Measurements from ENCODE around the gene IFT52. TPM values are rescaled to one million over a fixed set of nuclear protein-coding genes. Genes with fewer than 3 reads are reported as not detected.

Gene IFT52
- total RNA-seq, 2 donors from 2014 or later = 5.7 to 8.1 TPM

GRCh38 chr20:43544501-43544900, 46.2 kb upstream of the IFT52 start:
- Histone ChIP-seq H3K4me1 (no peaks in the 10 kb centered on the region), H3K9me3 (no peaks in the 10 kb centered on the region), H3K4me3 (no peak overlapping the region), H3K27me3 (no peaks in the 10 kb centered on the region), H3K27ac (no peak overlapping the region), H3K36me3 (no peaks in the 10 kb centered on the region)
- TF ChIP-seq, protein P1, sequence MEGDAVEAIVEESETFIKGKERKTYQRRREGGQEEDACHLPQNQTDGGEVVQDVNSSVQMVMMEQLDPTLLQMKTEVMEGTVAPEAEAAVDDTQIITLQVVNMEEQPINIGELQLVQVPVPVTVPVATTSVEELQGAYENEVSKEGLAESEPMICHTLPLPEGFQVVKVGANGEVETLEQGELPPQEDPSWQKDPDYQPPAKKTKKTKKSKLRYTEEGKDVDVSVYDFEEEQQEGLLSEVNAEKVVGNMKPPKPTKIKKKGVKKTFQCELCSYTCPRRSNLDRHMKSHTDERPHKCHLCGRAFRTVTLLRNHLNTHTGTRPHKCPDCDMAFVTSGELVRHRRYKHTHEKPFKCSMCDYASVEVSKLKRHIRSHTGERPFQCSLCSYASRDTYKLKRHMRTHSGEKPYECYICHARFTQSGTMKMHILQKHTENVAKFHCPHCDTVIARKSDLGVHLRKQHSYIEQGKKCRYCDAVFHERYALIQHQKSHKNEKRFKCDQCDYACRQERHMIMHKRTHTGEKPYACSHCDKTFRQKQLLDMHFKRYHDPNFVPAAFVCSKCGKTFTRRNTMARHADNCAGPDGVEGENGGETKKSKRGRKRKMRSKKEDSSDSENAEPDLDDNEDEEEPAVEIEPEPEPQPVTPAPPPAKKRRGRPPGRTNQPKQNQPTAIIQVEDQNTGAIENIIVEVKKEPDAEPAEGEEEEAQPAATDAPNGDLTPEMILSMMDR (IDR thresholded peaks at IDR 0.05) = no peak
- no peak for DNase-seq (ENCODE audit: low spot score)

GRCh38 chr20:43545837-43546578, 44.7 kb upstream of the IFT52 start:
- H3K9me3 ChIP-seq = no peaks in the 10 kb centered on the region
- TF ChIP-seq, protein P1 (IDR thresholded peaks at IDR 0.05) = no peak
- no peak for DNase-seq (ENCODE audit: low spot score)
- H3K27ac ChIP-seq = no peak overlapping the region
- H3K4me3 ChIP-seq = no peak overlapping the region
- no peaks in the 10 kb centered on the region for H3K4me1 ChIP-seq
- H3K27me3 ChIP-seq = no peaks in the 10 kb centered on the region
- no peaks in the 10 kb centered on the region for H3K36me3 ChIP-seq

DNA sequence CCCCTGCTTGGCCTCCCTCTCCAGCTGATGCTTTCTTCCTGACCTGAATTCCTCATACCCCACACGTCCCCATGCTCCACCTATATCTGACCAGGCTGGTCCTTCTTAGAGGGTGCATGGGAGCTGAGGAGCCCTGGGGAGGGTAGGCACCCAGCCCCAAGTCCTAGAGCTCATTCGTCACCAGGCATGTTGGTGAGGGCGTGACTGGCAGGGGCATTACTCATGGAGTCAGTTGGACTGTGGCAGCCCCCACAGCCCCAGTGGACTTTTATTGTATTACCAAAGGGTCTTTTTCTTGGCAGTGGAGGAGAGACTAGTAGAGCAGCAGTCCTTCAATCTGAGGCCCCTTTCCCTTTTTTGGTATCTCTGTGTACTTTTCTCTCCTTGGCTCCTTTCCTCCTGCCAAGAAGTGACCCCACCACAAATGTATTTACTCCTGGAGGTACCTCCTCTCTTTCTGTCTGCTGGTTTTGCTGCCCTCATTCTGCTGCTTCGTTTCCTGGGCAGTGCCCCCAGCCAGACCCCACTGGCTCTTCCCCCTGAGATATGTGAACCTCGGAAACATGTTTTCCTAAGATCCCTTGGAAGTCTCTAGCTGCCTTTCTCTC, 42.4 kb upstream of the IFT52 start:
- TF ChIP-seq, protein P1 (IDR thresholded peaks at IDR 0.05) = no peak
- Histone ChIP-seq H3K4me1 (no peaks in the 10 kb centered on the region), H3K27me3 (no peaks in the 10 kb centered on the region), H3K9me3 (no peaks in the 10 kb centered on the region), H3K4me3 (no peak overlapping the region), H3K27ac (no peak overlapping the region), H3K36me3 (no peaks in the 10 kb centered on the region)
- DNase-seq (ENCODE audit: low spot score) = no peak

DNA sequence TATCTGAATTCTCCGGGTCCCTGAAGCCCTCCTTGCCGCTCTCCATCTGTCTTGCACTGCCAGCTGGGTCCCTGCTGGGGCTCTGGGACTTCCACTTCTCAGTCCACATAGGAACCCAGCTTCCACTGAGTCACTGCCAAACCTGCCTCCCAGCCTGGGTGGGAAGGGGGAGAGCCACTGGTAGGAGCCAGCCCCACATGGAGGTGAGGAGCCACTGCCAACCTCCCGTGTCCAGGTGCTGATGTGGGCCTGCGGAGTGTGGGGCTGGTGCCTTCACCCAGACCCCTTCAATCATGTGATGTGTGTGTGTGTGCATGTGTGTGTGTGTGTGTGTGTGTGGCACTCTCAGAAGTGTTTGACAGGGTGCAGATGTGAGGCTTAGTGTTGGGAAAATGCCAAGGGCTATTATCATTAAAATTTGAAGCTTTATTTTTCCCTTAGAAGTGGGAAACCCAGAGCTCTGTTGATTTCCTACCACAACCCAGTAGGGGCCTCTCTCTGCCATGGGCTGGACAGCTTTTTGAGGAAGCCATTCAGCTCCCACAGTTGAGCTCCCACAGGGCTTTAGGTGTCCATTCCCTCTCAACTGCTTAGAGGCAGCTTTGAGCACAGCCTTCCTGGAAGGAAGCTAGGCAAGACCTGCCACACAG, 41.2 kb upstream of the IFT52 start:
- Histone ChIP-seq H3K4me1 (no peaks in the 10 kb centered on the region), H3K4me3 (no peak overlapping the region), H3K27me3 (no peaks in the 10 kb centered on the region), H3K36me3 (no peaks in the 10 kb centered on the region), H3K27ac (no peak overlapping the region), H3K9me3 (no peaks in the 10 kb centered on the region)
- DNase-seq (ENCODE audit: low spot score) = no peak
- TF ChIP-seq, protein P1 (IDR thresholded peaks at IDR 0.05) = no peak

DNA sequence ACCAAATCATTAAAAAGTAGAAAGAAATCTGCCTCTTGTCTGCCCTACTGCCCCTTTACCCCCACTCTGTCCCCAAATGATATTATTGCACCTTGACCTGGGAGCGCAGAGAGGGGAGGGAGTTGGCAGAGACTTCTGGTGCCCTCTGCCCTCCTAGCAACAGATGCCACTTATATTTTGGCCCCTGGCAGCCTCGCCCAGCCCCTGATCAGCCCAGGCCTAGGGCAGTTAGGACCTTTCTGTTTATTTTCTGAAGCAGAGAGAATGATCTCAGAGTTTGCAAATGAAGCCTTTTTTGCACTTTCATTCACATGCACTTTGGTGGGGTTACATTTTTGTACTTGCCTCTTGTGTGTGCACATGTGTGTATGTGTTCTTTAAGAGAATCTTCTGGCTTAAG, 40.3 kb upstream of the IFT52 start:
- no peak overlapping the region for H3K27ac ChIP-seq
- no peak overlapping the region for H3K4me3 ChIP-seq
- no peak for DNase-seq (ENCODE audit: low spot score)
- TF ChIP-seq, protein P1 (IDR thresholded peaks at IDR 0.05) = no peak
- no peaks in the 10 kb centered on the region for H3K36me3 ChIP-seq
- no peaks in the 10 kb centered on the region for H3K4me1 ChIP-seq
- H3K9me3 ChIP-seq = no peaks in the 10 kb centered on the region
- H3K27me3 ChIP-seq = no peaks in the 10 kb centered on the region
